Suprapubic skin (tissue), 4 donors: Measurements from ENCODE around the gene KRTDAP. TPM values are rescaled to one million over a fixed set of nuclear protein-coding genes. Genes with fewer than 3 reads are reported as not detected.
A peak's percentile ranks its signal among the peaks of the same experiment; 100 is the strongest.

Experiments
- DNase-seq, 2 donors: peaks; one replicate each; pipeline ENCODE4 v3.0.0-alpha.2; 2019; ENCODE audit warnings: low spot score in 2 of 2
- H3K27ac ChIP-seq: fragments of 200-600 bp; sonication (generic); one replicate; pipeline ENCODE4 v1.5.1; 2019
- H3K27me3 ChIP-seq: fragments of 200-600 bp; sonication (generic); one replicate; pipeline ENCODE4 v1.5.1; 2019
- H3K36me3 ChIP-seq: fragments of 200-600 bp; sonication (generic); one replicate; pipeline ENCODE4 v1.5.1; 2019
- H3K4me1 ChIP-seq: fragments of 200-600 bp; sonication (generic); one replicate; pipeline ENCODE4 v1.5.1; 2019
- H3K4me3 ChIP-seq: fragments of 200-600 bp; sonication (generic); one replicate; pipeline ENCODE4 v1.5.1; 2019; ENCODE audit warnings: mild to moderate bottlenecking
- H3K9me3 ChIP-seq: fragments of 200-600 bp; sonication (generic); one replicate; pipeline ENCODE4 v1.5.1; 2019
- EP300 ChIP-seq: sonication (generic); formaldehyde crosslinking; IDR thresholded peaks from one replicate; pipeline ENCODE4 v1.6.1; 2017; ENCODE audit warnings: antibody characterized with exemption
- POLR2A ChIP-seq, 2 donors: fragments of 450-650 bp; IDR thresholded peaks; one replicate each; pipeline ENCODE4 v1.6.1; 2017; ENCODE audit warnings: antibody characterized with exemption in 2 of 2, mild to moderate bottlenecking in 2 of 2, moderate library complexity in 2 of 2
- POLR2AphosphoS5 ChIP-seq, 3 donors: sonication (generic); formaldehyde crosslinking; IDR thresholded peaks; one replicate each; pipeline ENCODE4 v1.6.1; 2017; ENCODE audit warnings: antibody characterized with exemption in 3 of 3
- whole genome bisulfite sequencing: methylation state at CpG from one replicate; pipeline ENCODE4 v1.1.5; 2018; 5-methylcytosine and 5-hydroxymethylcytosine counted together
- total RNA-seq, 4 donors: library from RNA; depleted of rRNA; stranded (reverse); fragments of >200 nt; gene quantifications; one replicate each; pipeline ENCODE4 v1.1.0, GENCODE V29; 2016
- TF ChIP-seq, protein P1 (sequence below), 2 donors: fragments of 200-600 bp in 1 of 2; fragments of 450-650 bp in 1 of 2; sonication (generic) in 1 of 2; IDR thresholded peaks; one replicate each; pipeline ENCODE4 v1.5.1; 2016 to 2019; ENCODE audit warnings: antibody characterized with exemption in 2 of 2, mild to moderate bottlenecking in 1 of 2, moderate library complexity in 1 of 2

KRTDAP gene
- total RNA-seq, 4 donors from 2014 or later = 1,056 to 12,237 (median 8,197) TPM

DNA sequence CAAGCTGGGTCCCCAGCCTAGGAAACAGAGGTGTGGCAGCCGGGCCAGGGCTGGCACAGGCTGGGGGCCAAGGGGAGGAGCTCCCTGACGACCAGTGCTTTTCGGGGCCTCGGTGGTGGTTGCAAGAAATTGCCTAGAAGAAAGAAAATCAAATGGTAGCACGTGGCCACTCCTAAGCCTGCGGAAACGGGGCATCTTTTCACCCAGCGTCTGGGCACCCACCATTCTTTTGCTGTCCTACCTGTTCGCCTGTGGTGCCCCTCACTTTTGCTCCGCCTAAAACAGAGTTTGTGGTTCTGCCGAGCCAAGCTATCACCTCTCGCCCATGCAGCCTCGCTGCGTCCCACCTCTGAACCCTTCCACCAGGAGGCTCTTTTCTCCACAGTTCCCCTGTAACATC is 7.1 kb upstream of the KRTDAP start:
- 63% methylated on average over 14 of the region's 14 CpGs for WGBS
- Histone ChIP-seq H3K27ac (no peak overlapping the region), H3K36me3 (no peaks in the 10 kb centered on the region), H3K4me1 (peaks cover 47% of the 10 kb centered on the region), H3K4me3 (no peak overlapping the region), H3K9me3 (no peaks in the 10 kb centered on the region), H3K27me3 (peaks cover 5% of the 10 kb centered on the region)
- no peak for DNase-seq
- TF ChIP-seq, protein P1, sequence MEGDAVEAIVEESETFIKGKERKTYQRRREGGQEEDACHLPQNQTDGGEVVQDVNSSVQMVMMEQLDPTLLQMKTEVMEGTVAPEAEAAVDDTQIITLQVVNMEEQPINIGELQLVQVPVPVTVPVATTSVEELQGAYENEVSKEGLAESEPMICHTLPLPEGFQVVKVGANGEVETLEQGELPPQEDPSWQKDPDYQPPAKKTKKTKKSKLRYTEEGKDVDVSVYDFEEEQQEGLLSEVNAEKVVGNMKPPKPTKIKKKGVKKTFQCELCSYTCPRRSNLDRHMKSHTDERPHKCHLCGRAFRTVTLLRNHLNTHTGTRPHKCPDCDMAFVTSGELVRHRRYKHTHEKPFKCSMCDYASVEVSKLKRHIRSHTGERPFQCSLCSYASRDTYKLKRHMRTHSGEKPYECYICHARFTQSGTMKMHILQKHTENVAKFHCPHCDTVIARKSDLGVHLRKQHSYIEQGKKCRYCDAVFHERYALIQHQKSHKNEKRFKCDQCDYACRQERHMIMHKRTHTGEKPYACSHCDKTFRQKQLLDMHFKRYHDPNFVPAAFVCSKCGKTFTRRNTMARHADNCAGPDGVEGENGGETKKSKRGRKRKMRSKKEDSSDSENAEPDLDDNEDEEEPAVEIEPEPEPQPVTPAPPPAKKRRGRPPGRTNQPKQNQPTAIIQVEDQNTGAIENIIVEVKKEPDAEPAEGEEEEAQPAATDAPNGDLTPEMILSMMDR (IDR thresholded peaks at IDR 0.05) = no peak
- no peak for TF ChIP-seq EP300
- TF ChIP-seq POLR2A (IDR thresholded peaks at IDR 0.05) = no peak
- no peak for TF ChIP-seq POLR2AphosphoS5 (IDR thresholded peaks at IDR 0.05)

DNA sequence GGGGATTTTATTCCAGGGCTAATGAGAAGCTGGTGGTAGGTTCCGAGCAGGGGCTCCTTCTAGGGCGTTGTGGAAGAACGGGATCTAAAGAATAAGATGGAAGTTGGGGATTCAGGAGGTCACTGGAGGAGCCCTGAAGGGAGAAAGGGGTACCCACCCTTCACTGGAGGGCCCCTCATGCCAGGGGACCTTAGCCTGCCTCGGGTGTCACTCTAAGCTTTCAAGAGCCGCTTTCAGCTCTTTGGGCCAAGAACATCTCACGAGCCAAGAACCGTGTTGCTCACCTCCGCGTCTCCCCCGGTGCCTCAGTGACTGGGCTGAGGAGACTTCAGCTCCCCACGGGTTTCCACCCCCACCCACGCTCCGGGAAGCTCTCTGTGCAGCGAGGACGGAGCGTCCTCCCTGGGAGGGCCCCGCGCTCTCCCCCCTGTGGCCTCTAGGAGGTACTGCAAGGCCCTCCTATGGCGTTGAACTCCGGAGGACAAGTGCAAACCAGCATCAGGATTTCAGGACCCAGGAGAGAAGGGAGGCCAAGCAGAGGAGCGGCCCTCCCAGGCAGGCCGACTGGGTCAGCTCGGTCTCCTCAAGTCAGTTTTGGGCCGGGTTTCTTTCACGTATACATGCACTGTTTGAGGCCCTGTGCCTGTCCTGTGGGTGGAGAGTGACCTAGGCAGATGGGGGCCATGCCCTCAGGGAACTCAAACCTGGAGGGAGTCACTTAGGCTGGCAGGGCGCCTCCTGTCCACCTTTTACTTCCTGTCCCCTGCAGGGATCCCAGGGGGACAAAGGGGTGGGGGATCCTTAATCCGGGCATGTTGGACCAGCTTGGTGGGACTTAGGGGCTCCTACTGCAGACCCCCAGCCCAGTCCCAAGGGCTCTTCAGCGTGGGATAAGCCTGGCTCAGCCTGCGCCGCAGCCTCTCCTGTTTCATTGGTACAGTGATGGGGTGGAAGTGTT is 5.1 kb upstream of the KRTDAP start:
- WGBS = 18% methylated on average over 13 of the region's 30 CpGs

DNA sequence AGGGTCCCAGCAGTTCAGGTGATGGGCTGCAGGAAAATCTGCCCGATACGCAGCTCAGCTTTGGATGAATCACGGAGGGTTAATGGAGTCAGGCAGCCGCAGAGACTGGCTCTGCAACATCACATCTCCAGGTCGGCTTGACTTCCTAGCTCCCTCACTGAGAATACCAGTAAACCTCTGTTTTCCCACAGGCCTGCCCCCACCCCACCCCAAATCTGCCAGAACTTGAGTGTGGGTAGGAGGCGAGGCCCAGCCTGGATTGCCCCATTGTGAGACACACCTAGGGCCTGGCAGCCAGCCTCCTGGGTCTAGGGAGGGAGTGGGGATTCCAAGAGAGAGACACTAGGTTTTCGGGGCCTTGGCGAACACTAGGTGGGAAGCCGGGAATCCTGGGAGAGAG is 3.7 kb upstream of the KRTDAP start:
- H3K27ac ChIP-seq = peak overlapping the region; percentile 79
- TF ChIP-seq EP300 (no peak), POLR2A (IDR thresholded peaks at IDR 0.05) (no peak), POLR2AphosphoS5 (IDR thresholded peaks at IDR 0.05) (no peak)
- TF ChIP-seq, protein P1 (IDR thresholded peaks at IDR 0.05) = no peak
- DNase-seq = no peak

More for the DNA sequence above, 5.1 kb upstream of the KRTDAP start:
- DNase-seq = no peak
- no peaks in the 10 kb centered on the region for H3K9me3 ChIP-seq
- no peaks in the 10 kb centered on the region for H3K36me3 ChIP-seq
- peak overlapping the region; percentile 79 for H3K27ac ChIP-seq
- peaks cover 58% of the 10 kb centered on the region for H3K4me1 ChIP-seq
- peaks cover 9% of the 10 kb centered on the region for H3K27me3 ChIP-seq
- TF ChIP-seq, protein P1 (IDR thresholded peaks at IDR 0.05) = peak; percentile 95 to 100
- TF ChIP-seq EP300 = no peak
- H3K4me3 ChIP-seq = peak overlapping the region; percentile 6

DNA sequence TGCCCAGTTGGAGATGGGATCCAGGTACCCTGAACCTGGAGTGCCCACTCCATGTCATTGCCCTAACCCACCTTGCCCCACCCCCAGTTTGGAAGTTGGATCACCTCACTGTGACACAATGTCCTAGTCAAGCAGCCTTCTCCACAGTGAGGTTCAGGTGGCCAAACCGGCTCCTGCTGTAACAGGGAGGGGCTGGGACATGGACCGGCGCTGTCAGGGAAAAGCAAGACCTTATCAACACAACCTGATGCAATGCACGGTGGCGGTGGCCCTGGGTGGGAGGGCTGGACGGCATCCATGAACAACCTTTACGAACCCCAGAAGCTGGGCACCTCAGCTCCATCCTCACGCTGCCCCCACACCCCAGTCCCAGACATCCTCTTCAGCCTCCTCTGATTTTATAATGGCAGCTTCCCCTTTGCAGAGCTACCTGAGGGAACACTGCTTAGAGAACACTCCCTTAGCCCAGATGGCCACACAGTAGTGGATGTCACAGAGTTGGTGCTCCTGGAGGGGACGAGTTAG is 1.6 kb upstream of the KRTDAP start:
- H3K4me1 ChIP-seq = peaks cover 54% of the 10 kb centered on the region
- H3K27me3 ChIP-seq = peaks cover 11% of the 10 kb centered on the region
- H3K36me3 ChIP-seq = no peaks in the 10 kb centered on the region
- no peak for DNase-seq
- H3K9me3 ChIP-seq = no peaks in the 10 kb centered on the region
- no peak overlapping the region for H3K4me3 ChIP-seq
- H3K27ac ChIP-seq = peak overlapping the region; percentile 79
- WGBS = 83% methylated on average over 6 of the region's 9 CpGs
- no peak for TF ChIP-seq POLR2AphosphoS5 (IDR thresholded peaks at IDR 0.05)
- TF ChIP-seq, protein P1 (IDR thresholded peaks at IDR 0.05) = no peak
- TF ChIP-seq POLR2A (IDR thresholded peaks at IDR 0.05) = no peak
- TF ChIP-seq EP300 = no peak

More for the DNA sequence above, 3.7 kb upstream of the KRTDAP start:
- H3K27me3 ChIP-seq = peaks cover 11% of the 10 kb centered on the region
- 36% methylated on average over 8 of the region's 9 CpGs for WGBS
- no peaks in the 10 kb centered on the region for H3K9me3 ChIP-seq
- peaks cover 54% of the 10 kb centered on the region for H3K4me1 ChIP-seq
- no peaks in the 10 kb centered on the region for H3K36me3 ChIP-seq
- H3K4me3 ChIP-seq = no peak overlapping the region

DNA sequence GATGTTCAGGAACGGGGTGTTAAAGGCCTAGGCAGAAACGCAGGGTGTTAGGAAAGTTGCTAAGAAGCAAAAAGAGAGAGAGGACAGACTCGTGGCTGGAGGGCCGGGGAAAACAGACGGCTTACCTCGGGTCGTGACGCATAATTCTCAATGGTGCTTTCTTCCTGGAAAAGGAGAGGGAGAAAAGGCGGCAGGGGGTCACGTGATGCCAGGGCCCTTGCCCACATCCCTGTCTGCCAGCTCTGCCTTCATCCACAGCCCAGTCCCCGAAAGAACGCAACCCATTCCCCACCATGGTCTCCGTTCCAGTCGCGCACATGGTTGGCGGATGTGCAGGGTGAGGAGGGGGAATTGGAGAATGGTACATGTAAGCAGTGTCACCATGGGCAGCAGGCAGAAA is 1.6 kb downstream of the KRTDAP start:
- DNase-seq = no peak
- peaks cover 34% of the 10 kb centered on the region for H3K4me1 ChIP-seq
- no peaks in the 10 kb centered on the region for H3K9me3 ChIP-seq
- H3K27me3 ChIP-seq = peaks cover 11% of the 10 kb centered on the region
- H3K36me3 ChIP-seq = no peaks in the 10 kb centered on the region
- H3K4me3 ChIP-seq = peak overlapping the region; percentile 21
- TF ChIP-seq POLR2A (IDR thresholded peaks at IDR 0.05) = no peak
- TF ChIP-seq, protein P1 (IDR thresholded peaks at IDR 0.05) = no peak
- no peak for TF ChIP-seq POLR2AphosphoS5 (IDR thresholded peaks at IDR 0.05)
- no peak for TF ChIP-seq EP300
- 82% methylated on average over 16 of the region's 16 CpGs for WGBS
- no peak overlapping the region for H3K27ac ChIP-seq
